GM10847 (cell line): ENCODE data around the gene CTNND2.

Experiments used
- POLR2A ChIP-seq: IDR thresholded peaks from 2 replicates; pipeline ENCODE4 v1.6.1; 2011; ENCODE audit not compliant: insufficient read length; ENCODE audit errors: extremely low read depth

CTNND2 gene

DNA sequence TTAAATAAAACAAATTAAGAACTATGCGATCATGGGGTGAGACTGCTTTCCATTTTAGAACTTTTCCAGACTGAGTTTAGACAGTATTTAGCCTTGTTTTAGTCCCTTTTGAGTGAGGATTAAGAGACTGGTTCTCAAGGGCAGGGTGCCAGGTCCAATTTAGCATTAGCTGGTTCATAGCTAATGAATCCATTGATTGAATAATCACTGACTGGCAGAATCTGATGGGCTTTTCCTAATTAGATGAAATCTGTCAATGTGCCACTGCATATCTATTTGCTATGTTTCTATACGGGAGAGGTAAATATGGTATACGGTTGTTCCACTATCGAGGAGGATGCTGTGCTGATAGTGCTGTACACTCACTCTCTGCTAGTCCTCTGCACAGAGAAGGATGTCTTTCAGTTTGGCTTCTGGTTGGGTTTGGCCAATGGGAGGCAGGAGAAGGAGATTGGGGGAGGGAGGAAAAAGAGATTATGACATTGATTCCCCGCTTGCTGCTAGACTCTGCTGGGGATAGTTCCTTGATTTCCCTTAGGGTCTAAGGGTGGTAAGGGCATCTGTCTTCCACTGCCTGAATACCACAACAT is 496.6 kb downstream of the CTNND2 start:
- no peak for TF ChIP-seq POLR2A

DNA sequence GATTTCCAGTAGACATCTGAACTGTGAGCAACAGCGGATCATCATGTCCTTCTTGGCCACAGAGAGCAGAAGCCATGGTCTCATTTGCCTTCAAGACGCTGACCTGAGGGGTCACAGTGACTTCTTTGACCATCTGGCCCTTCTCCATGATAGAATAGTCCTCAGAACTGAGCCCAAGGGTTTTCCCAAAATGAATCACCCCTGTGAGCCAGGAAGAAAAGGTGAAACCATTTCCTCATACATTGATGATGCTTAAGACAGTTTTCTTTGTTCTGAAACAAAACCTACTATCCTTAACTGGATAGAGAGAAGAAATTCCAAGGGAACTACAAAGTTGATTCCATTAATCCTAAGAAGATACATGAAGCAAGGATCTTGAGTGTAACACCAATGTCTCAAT is 503.9 kb downstream of the CTNND2 start:
- TF ChIP-seq POLR2A: no peak

GRCh38 chr5:11398728-11399127 is 505.5 kb downstream of the CTNND2 start:
- no peak for TF ChIP-seq POLR2A

DNA sequence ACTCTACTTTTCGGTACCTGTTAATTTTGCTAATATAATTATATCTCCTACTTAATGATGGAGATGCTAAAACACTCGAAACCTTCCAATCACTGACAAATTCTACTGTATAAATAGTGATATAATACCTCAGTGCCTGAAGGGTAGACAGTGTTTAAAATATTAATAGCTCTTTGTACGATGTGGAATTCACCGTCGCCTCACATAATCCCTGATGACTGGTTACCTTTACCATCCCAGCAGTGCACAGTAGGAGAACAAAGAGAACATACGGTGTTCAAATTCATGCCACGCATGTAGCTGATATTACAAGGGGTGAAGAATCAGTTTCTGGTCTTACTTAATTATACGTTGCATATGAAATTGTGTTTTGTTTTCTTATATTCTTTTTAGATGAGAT is 506.7 kb downstream of the CTNND2 start:
- no peak for TF ChIP-seq POLR2A

DNA sequence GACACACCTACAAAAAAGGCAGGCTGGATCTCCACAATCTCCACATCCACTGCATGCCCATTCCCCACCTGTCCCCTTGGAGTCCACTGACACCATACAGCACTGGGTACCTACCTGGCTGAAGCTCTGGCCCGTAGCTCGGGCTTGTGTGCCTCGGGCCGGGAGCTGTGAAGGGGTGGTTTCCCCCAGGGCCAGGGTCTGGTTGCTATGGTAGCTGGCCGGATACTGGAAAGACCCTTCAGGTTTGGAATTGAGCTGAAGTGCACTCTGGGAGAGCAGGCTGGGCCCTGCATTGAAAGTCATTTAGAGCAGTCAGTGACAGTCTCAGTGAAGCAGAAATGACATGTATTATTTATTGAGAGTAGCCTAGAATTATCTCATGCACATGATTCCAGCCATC is 507.3 kb downstream of the CTNND2 start:
- no peak for TF ChIP-seq POLR2A

DNA sequence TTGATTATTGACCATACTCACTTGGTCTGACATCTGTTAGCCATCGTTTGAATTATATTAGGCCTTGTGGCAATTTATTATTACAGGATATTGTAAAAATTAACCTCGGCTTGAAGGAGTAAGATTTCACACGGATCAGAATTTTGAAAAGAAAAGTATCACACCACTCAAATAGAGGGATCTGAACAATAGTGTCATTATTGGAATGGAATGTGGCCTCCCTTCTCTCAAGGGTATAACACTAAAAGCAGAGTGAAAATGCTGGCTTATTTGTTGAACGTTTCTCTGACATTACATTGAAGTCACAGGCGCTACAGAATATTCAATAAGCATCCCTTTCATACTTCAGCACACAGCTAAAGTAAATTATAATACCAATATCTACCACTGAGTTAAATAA is 509.3 kb downstream of the CTNND2 start:
- no peak for TF ChIP-seq POLR2A

- no peak for TF ChIP-seq POLR2A
Observed at GRCh38 chr5:11390291-11390767, 513.9 kb downstream of the CTNND2 start.

DNA sequence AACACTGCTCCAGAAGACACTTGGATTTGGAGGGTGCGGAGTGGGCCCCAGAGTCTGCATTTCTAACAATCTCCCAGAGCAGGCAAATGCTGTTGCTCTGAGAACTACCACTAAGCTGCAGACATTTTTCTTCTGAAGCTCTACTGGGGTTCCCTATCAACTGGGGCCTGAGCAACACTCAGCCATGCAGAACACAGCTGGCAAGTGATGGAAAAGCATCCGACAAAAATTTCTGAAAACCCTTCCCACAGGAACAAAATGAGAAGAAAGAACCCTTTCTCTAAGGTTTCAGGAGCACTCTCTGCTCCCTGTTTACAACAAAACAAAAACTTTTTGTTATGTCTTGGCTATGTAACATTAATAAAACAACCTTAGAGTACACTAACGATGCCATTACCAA is 516.9 kb downstream of the CTNND2 start:
- no peak for TF ChIP-seq POLR2A

DNA sequence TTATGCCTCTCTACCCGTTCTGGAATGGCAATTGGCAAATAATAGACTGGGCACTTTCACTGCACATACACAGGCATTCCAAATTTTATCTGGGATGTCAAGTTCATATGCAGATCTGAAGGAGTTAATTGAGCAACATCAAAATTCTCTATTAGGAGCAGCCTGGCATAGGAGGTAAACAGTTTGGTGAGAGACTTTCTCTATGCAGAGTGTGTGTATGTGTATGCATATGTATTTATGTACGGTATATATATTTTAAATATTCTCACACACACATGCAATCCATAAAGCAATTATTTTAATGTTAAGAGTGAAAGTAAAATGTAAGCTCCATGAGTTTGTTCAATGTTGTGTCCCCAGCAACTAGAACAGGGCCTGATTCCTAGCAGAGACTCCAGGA is 517.8 kb downstream of the CTNND2 start:
- TF ChIP-seq POLR2A: no peak

DNA sequence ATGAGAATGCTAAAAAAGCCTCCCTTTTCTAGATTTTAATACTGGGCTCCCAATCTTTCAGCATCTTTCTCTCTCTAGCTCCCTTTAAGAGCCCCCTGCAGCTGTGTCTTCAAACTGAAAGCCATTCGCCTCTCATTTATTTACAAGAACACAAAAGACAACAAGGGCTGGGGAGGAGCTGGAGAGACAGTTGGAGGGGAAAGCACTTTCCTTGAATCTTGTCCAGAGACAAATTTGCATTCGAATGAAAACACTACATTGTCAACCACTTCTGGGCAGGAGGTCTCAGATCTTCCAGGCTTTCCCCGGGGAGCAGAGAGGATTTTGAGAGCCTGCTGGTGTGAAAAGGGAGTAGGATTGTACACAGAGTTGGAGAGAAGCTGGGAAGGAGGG is 518.3 kb downstream of the CTNND2 start:
- TF ChIP-seq POLR2A: no peak

DNA sequence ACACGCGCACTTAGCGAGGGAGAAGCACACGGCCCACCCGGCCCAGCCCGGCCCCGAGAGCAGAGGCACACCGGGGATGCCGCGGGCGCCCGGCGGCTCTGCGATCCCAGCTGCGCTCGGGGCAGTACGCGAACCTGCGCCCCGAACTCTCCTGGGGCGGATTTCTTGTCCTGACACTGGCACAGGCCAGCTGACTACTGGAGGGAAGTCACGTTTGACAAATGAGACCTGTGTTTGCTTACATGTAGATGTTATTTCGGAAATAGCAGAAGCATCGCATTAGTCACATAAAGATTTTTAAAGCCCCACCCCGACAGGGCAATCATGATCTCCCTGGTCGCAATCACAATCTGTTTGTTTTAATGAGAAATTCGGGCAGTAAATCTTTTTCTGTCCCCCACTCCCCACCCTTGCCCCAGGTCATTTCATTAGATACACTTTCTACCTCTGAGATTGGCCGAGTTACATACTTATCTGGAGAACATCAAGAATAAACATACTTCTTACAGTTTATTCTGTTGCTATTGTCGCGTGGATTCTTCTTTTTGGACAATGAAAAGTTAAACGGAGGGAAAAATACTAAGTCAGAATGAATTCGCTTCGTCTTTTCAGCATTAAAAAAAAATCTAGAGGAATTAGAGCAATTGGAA is 518.9 kb downstream of the CTNND2 start:
- no peak for TF ChIP-seq POLR2A

GRCh38 chr5:11384441-11385250 is 519.6 kb downstream of the CTNND2 start:
- no peak for TF ChIP-seq POLR2A

DNA sequence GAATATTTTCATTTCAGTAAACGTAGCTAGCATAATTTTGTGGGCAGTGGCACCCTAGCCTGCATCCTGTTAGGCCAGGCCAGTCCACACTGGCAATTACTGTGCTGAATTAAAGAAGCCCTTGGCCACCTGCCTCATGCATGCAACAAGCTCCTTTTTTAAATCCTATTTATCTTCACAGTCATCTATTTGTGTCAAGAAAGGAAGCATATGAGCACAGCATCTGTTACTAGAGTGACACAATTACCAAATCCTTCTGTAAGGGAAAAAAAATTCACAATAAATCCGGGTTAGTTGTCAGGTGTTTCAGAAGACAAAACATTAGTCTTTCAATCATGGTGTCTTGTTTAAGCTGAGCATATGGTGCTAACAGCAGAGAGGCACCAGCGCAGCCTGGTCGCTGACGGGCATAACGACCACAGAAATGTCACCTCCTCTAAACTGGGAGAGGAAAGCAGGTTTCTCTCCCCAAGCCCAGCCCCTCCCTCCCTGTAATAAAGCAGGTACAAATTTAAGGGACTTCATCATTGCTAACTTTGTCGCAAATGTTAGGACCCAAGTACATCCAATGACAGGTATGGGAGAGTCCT is 520.6 kb downstream of the CTNND2 start:
- TF ChIP-seq POLR2A: no peak

DNA sequence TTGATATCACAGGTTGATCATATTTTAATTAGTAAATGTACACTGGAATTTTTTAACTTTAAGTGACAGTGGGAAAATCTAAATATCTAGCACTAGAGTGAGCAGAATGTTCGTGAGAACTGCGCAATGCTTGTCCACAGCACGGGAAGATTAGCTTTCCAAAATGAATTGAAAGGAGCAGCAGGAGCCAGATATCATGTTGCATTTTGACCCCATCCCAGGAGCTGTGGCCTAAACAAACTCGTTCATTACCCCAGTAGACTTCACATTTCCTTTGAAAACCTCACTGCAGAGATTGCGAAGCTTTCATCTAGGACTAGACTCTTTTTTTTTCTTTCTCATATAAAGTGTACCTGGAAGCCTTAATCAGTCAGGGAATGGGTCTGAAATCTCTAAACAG is 525.8 kb downstream of the CTNND2 start:
- no peak for TF ChIP-seq POLR2A

DNA sequence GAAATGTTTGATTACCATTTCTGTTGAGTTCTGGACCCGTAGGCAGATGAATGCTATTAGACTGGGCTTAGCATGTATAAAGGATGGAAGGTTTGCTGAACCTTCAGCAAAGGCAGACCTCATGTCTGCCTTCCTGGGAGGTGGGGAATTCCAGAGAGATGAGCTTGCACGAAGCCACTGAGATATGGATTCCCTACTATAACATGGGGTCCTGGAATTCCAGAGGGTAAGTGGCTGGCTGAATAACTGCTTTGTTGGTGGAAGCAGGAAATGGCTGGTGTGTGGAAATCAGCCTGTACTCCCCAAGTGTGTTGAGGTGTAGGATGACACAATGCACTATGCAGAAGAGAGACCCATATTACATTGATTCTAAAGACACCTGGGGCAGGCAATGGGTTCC is 526.4 kb downstream of the CTNND2 start:
- no peak for TF ChIP-seq POLR2A

- no peak for TF ChIP-seq POLR2A
Observed at GRCh38 chr5:11372191-11372590, 532.1 kb downstream of the CTNND2 start.
